ENCODE results near the gene SHISA4.

GRCh38 chr1:201896951-201897391 is 8.3 kb downstream of the SHISA4 start:
- TF ChIP-seq POLR2A (IDR thresholded peaks at IDR 0.05): no peak
- no peak for TF ChIP-seq CTCF (IDR thresholded peaks at IDR 0.05)

Data from upper lobe of left lung (tissue), 4 donors.